ENCODE results near the gene DUS1L.

The DUS1L gene

GRCh38 chr17:82055023-82055964 is 10.3 kb downstream of the DUS1L start:
- no peak for DNase-seq

- no peak for DNase-seq
These were observed 11.1 kb downstream of the DUS1L start for GRCh38 chr17:82054351-82055022.

GRCh38 chr17:82053556-82054263 is 11.9 kb downstream of the DUS1L start:
- no peak for DNase-seq

- DNase-seq, result no peak
These were observed 12.5 kb downstream of the DUS1L start for GRCh38 chr17:82053130-82053529.

GRCh38 chr17:82052638-82053059 is 13.0 kb downstream of the DUS1L start:
- no peak for DNase-seq

- DNase-seq, result peak; percentile 82
These were observed 13.6 kb downstream of the DUS1L start, which contains the start of the genes GPS1 and RFNG for GRCh38 chr17:82051776-82052637. Gene GPS1 (plus strand): TSS chr17:82051898. CDS start chr17:82051932, 34 bp downstream. Gene RFNG (minus strand): TSS chr17:82051811. CDS start chr17:82051766, 45 bp downstream.

GRCh38 chr17:82050761-82051641 is 14.6 kb downstream of the DUS1L start:
- no peak for DNase-seq

GRCh38 chr17:82050152-82050760 is 15.3 kb downstream of the DUS1L start:
- DNase-seq, result no peak

- DNase-seq, result no peak
These were observed 16.1 kb downstream of the DUS1L start for GRCh38 chr17:82049521-82049971.

- no peak for DNase-seq
These were observed 16.5 kb downstream of the DUS1L start for GRCh38 chr17:82049106-82049505.

GRCh38 chr17:82048571-82048971 is 17.0 kb downstream of the DUS1L start:
- DNase-seq, result no peak

- DNase-seq, result no peak
These were observed 17.6 kb downstream of the DUS1L start for GRCh38 chr17:82047914-82048570.

- no peak for DNase-seq
These were observed 18.2 kb downstream of the DUS1L start for GRCh38 chr17:82047379-82047778.

- DNase-seq, result no peak
These were observed 18.7 kb downstream of the DUS1L start for GRCh38 chr17:82046903-82047302.

GRCh38 chr17:82045936-82046484 is 19.6 kb downstream of the DUS1L start:
- DNase-seq, result no peak

- no peak for DNase-seq
These were observed 22.1 kb downstream of the DUS1L start for GRCh38 chr17:82043507-82043906.

- no peak for DNase-seq
These were observed 23.0 kb downstream of the DUS1L start for GRCh38 chr17:82042649-82043048.

GRCh38 chr17:82041144-82041814 is 24.3 kb downstream of the DUS1L start:
- DNase-seq, result no peak

- DNase-seq, result no peak
These were observed 25.8 kb downstream of the DUS1L start for GRCh38 chr17:82039695-82040299.

Data from NCI-H82 (cell line).